Measurements from ENCODE around the gene B3GNT9.

The B3GNT9 gene

GRCh38 chr16:67167588-67167987, 16.8 kb upstream of the B3GNT9 start:
- DNase-seq (ENCODE audit: low read depth): no peak

- DNase-seq (ENCODE audit: low read depth): no peak
Observed at GRCh38 chr16:67166598-67167168, 15.9 kb upstream of the B3GNT9 start.

- DNase-seq (ENCODE audit: low read depth): no peak
Observed at GRCh38 chr16:67166110-67166547, 15.3 kb upstream of the B3GNT9 start.

- DNase-seq (ENCODE audit: low read depth): no peak
Observed at GRCh38 chr16:67165121-67166078, 14.6 kb upstream of the B3GNT9 start.

GRCh38 chr16:67164599-67165061, 13.8 kb upstream of the B3GNT9 start, which contains the start of gene HSF4:
Gene HSF4, plus strand, starts transcription at chr16:67164745. Its CDS starts 67 bp downstream, at chr16:67164812.
- DNase-seq (ENCODE audit: low read depth): peak; percentile 46

GRCh38 chr16:67163999-67164558, 13.3 kb upstream of the B3GNT9 start:
- no peak for DNase-seq (ENCODE audit: low read depth)

- DNase-seq (ENCODE audit: low read depth): peak; percentile 57
Observed at GRCh38 chr16:67163164-67163998, 12.6 kb upstream of the B3GNT9 start.

- DNase-seq (ENCODE audit: low read depth): no peak
Observed at GRCh38 chr16:67162506-67163163, 11.8 kb upstream of the B3GNT9 start.

- DNase-seq (ENCODE audit: low read depth): no peak
Observed at GRCh38 chr16:67161595-67162058, 10.8 kb upstream of the B3GNT9 start.

- DNase-seq (ENCODE audit: low read depth): peak; percentile 53
Observed at GRCh38 chr16:67158637-67159600, 8.1 kb upstream of the B3GNT9 start.

GRCh38 chr16:67157892-67158635, 7.3 kb upstream of the B3GNT9 start:
- DNase-seq (ENCODE audit: low read depth): no peak

- no peak for DNase-seq (ENCODE audit: low read depth)
Observed at GRCh38 chr16:67157106-67157748, 6.4 kb upstream of the B3GNT9 start.

- DNase-seq (ENCODE audit: low read depth): no peak
Observed at GRCh38 chr16:67156143-67156844, 5.5 kb upstream of the B3GNT9 start.

- peak; percentile 71 for DNase-seq (ENCODE audit: low read depth)
Observed at GRCh38 chr16:67155295-67156142, 4.7 kb upstream of the B3GNT9 start.

GRCh38 chr16:67154578-67155294, 3.9 kb upstream of the B3GNT9 start:
- DNase-seq (ENCODE audit: low read depth): no peak

- no peak for DNase-seq (ENCODE audit: low read depth)
Observed at GRCh38 chr16:67151431-67152097, 766 bp upstream of the B3GNT9 start.

Measured in EH (cell line).